IMR-90 (cell line): Measurements from ENCODE around the gene MEIOB. TPM values are rescaled to one million over a fixed set of nuclear protein-coding genes. Genes with fewer than 3 reads are reported as not detected.

Source experiments
- ATAC-seq: fragments of 200-7000 bp; cut with Tn5 transposase; 2 replicates; pipeline ENCODE4 v1.9.1; 2020; ENCODE audit warnings: low read depth, mild to moderate bottlenecking, moderate library complexity
- BruUV-seq: library from RNA; stranded (reverse); fragments of 400-500 nt; replicated peaks from 2 replicates; lab custom pipeline; 2021; lab: Mats Ljungman, UMichigan
- CTCF ChIA-PET: fragments of 300-600 bp; formaldehyde crosslinking; extraction: SDS; loops from one replicate; lab custom pipeline; 2021; ENCODE audit warnings: antibody characterized with exemption; lab: Yijun Ruan, JAX
- POLR2A ChIA-PET: fragments of 300-600 bp; sonication (Branson Sonifier 250); formaldehyde crosslinking; loops from one replicate; lab custom pipeline; 2022; ENCODE audit warnings: antibody characterized with exemption; ENCODE audit not compliant: unreplicated experiment; lab: Charles Lee
- DNase-seq: peaks from one replicate; pipeline ENCODE4 v3.0.0; 2013
- H2AFZ ChIP-seq: replicated peaks from 2 replicates; pipeline ENCODE3; 2013; ENCODE audit warnings: low read length, mild to moderate bottlenecking; ENCODE audit not compliant: poor library complexity
- H2AK5ac ChIP-seq: 2 replicates; pipeline ENCODE4 v1.6.1; 2013; ENCODE audit warnings: low read depth, low read length, inconsistent platforms
- H2AK9ac ChIP-seq: replicated peaks from 2 replicates; pipeline ENCODE3; 2013; ENCODE audit warnings: mild to moderate bottlenecking, low read depth, low read length, moderate library complexity; ENCODE audit not compliant: poor library complexity
- H2BK120ac ChIP-seq: 2 replicates; pipeline ENCODE4 v1.6.1; 2013; ENCODE audit warnings: low read depth, low read length, inconsistent platforms
- H2BK15ac ChIP-seq: 3 replicates; pipeline ENCODE4 v1.6.1; 2013; ENCODE audit warnings: low read depth, low read length, inconsistent platforms
- H2BK20ac ChIP-seq: 2 replicates; pipeline ENCODE4 v1.6.1; 2013; ENCODE audit warnings: low read depth, mild to moderate bottlenecking, inconsistent platforms, low read length, moderate library complexity
- H2BK5ac ChIP-seq: 2 replicates; pipeline ENCODE4 v1.6.1; 2013; ENCODE audit warnings: mild to moderate bottlenecking, low read depth, low read length, inconsistent platforms; ENCODE audit not compliant: poor library complexity, severe bottlenecking
- H3K14ac ChIP-seq: replicated peaks from 2 replicates; pipeline ENCODE4 v1.6.1; 2013; ENCODE audit warnings: low read depth, low read length, inconsistent platforms
- H3K18ac ChIP-seq: 2 replicates; pipeline ENCODE4 v1.6.1; 2013; ENCODE audit warnings: low read depth, low read length, control low read depth
- H3K23ac ChIP-seq: 2 replicates; pipeline ENCODE4 v1.6.1; 2013; ENCODE audit warnings: low read depth, low read length, inconsistent platforms
- H3K27ac ChIP-seq: 2 replicates; pipeline ENCODE4 v1.5.1; 2013; ENCODE audit warnings: mild to moderate bottlenecking, control low read depth, low read length; ENCODE audit not compliant: insufficient read depth
- H3K27me3 ChIP-seq: 2 replicates; pipeline ENCODE4 v1.6.1; 2013; ENCODE audit warnings: low read length; ENCODE audit not compliant: control insufficient read depth, insufficient read depth
- H3K36me3 ChIP-seq: 2 replicates; pipeline ENCODE4 v1.6.1; 2013; ENCODE audit warnings: low read length, mixed read lengths; ENCODE audit not compliant: control insufficient read depth, insufficient read depth
- H3K4ac ChIP-seq: 2 replicates; pipeline ENCODE4 v1.6.1; 2013; ENCODE audit warnings: low read depth, low read length, inconsistent platforms
- H3K4me1 ChIP-seq: 2 replicates; pipeline ENCODE4 v1.6.1; 2013; ENCODE audit warnings: low read length, mixed read lengths; ENCODE audit not compliant: control insufficient read depth, insufficient read depth
- H3K4me2 ChIP-seq: 2 replicates; pipeline ENCODE4 v1.6.1; 2013; ENCODE audit warnings: low read depth, mild to moderate bottlenecking, control low read depth, low read length, moderate library complexity
- H3K4me3 ChIP-seq: 2 replicates; pipeline ENCODE4 v1.5.1; 2013; ENCODE audit warnings: low read depth, mild to moderate bottlenecking, control low read depth, low read length, moderate library complexity; ENCODE audit not compliant: insufficient read depth
- H3K56ac ChIP-seq: 2 replicates; pipeline ENCODE4 v1.6.1; 2013; ENCODE audit warnings: low read length, inconsistent platforms; ENCODE audit not compliant: insufficient read depth; ENCODE audit errors: extremely low read depth
- H3K79me1 ChIP-seq, 2 experiments: 2 replicates each; pipeline ENCODE4 v1.6.1; 2013; ENCODE audit warnings: low read length in 2 of 2, inconsistent platforms in 1 of 2, low read depth in 1 of 2
- H3K9ac ChIP-seq: 2 replicates; pipeline ENCODE4 v1.6.1; 2013; ENCODE audit warnings: low read depth, low read length, control low read depth
- H3K9me1 ChIP-seq: 2 replicates; pipeline ENCODE4 v1.6.1; 2013; ENCODE audit warnings: low read length, inconsistent platforms; ENCODE audit not compliant: insufficient read depth
- H3K9me3 ChIP-seq: 2 replicates; pipeline ENCODE4 v1.6.1; 2013; ENCODE audit warnings: low read length; ENCODE audit not compliant: control insufficient read depth, insufficient read depth
- H4K20me1 ChIP-seq: 2 replicates; pipeline ENCODE4 v1.6.1; 2013; ENCODE audit warnings: low read length, inconsistent platforms; ENCODE audit not compliant: insufficient read depth
- H4K5ac ChIP-seq: 2 replicates; pipeline ENCODE4 v1.6.1; 2013; ENCODE audit warnings: mild to moderate bottlenecking, low read depth, low read length, control low read depth
- H4K8ac ChIP-seq, 2 experiments: 2 replicates each; pipeline ENCODE4 v1.6.1; 2013; ENCODE audit warnings: low read depth in 2 of 2, low read length in 2 of 2, control low read depth in 1 of 2, inconsistent platforms in 1 of 2
- H4K91ac ChIP-seq: 2 replicates; pipeline ENCODE4 v1.6.1; 2013; ENCODE audit warnings: low read depth, low read length, inconsistent platforms; ENCODE audit not compliant: insufficient read depth
- BHLHE40 ChIP-seq: fragments of 150-350 bp; IDR thresholded peaks from 2 replicates; pipeline ENCODE4 v1.6.1; 2016; ENCODE audit warnings: mild to moderate bottlenecking, low read depth, low read length
- CEBPB ChIP-seq: IDR thresholded peaks from 2 replicates; pipeline ENCODE4 v1.6.1; 2012; ENCODE audit warnings: low read depth, low read length, improper control_type of control experiment
- CHD1 ChIP-seq: IDR thresholded peaks from 2 replicates; pipeline ENCODE4 v1.6.1; 2012; ENCODE audit warnings: low read depth, low read length, improper control_type of control experiment
- FOS ChIP-seq: fragments of 150-350 bp; IDR thresholded peaks from 2 replicates; pipeline ENCODE4 v1.6.1; 2016; ENCODE audit warnings: low read depth, low read length
- MAFK ChIP-seq: IDR thresholded peaks from 2 replicates; pipeline ENCODE4 v1.6.1; 2012; ENCODE audit warnings: low read depth, low read length, improper control_type of control experiment
- MAZ ChIP-seq: IDR thresholded peaks from 2 replicates; pipeline ENCODE4 v1.6.1; 2012; ENCODE audit warnings: low read depth, mild to moderate bottlenecking, low read length, improper control_type of control experiment, moderate library complexity, borderline replicate concordance
- MXI1 ChIP-seq: IDR thresholded peaks from 2 replicates; pipeline ENCODE4 v1.6.1; 2012; ENCODE audit warnings: low read depth, mild to moderate bottlenecking, low read length, moderate library complexity, borderline replicate concordance
- NFE2L2 ChIP-seq: fragments of 150-350 bp; IDR thresholded peaks from 2 replicates; pipeline ENCODE4 v1.6.1; 2016; ENCODE audit warnings: low read depth, mild to moderate bottlenecking, low read length
- RAD21 ChIP-seq: IDR thresholded peaks from 2 replicates; pipeline ENCODE4 v1.6.1; 2012; ENCODE audit warnings: low read length, improper control_type of control experiment
- WGBS, 2 experiments: methylation state at CpG; one replicate each; pipeline versions ENCODE4 v1.1.5 to v1.1.7; 2013; ENCODE audit warnings: missing lambda C conversion rate in 2 of 2; ENCODE audit not compliant: insufficient read length in 1 of 2; ENCODE audit errors: extremely low coverage in 2 of 2; 5-methylcytosine and 5-hydroxymethylcytosine counted together
- dilution Hi-C: fragments of 300-500 bp; cut with HindIII; formaldehyde crosslinking; loops from one replicate; pipeline ENCODE4 v1.14.3; 2018; ENCODE audit warnings: low sequenced_read_pairs; ENCODE audit not compliant: unreplicated experiment
- in situ Hi-C: fragments of 300-500 bp; cut with MboI; formaldehyde crosslinking; loops from 3 replicates; pipeline ENCODE4 v1.14.3; 2019; ENCODE audit warnings: low sequenced_read_pairs, inconsistent platforms, mixed read lengths
- intact Hi-C: fragments of 100-400 bp; cut with micrococcal nuclease; formaldehyde crosslinking; loops from 2 replicates; pipeline ENCODE4 v1.10.0; 2022
- polyA plus RNA-seq, 3 experiments: library from polyadenylated mRNA; depleted of rRNA; stranded (reverse); fragments of >200 nt; gene quantifications; 2 replicates each; pipeline ENCODE4 v1.2.3, GENCODE V29; 2012; ENCODE audit warnings: low replicate concordance in 1 of 3
- total RNA-seq: library from RNA; depleted of rRNA; stranded (reverse); fragments of >200 nt; gene quantifications from 2 replicates; pipeline ENCODE4 v1.2.3, GENCODE V29; 2012
- TF ChIP-seq, protein P1 (sequence below): fragments of 150-350 bp; IDR thresholded peaks from 2 replicates; pipeline ENCODE4 v1.6.1; 2016; ENCODE audit warnings: low read depth, mild to moderate bottlenecking, low read length, moderate library complexity, borderline replicate concordance

Gene MEIOB
- total and polyA plus RNA-seq, 2 of the 4 experiments (the other 2 are of a cell fraction): 0.14 TPM; not detected in 1

DNA sequence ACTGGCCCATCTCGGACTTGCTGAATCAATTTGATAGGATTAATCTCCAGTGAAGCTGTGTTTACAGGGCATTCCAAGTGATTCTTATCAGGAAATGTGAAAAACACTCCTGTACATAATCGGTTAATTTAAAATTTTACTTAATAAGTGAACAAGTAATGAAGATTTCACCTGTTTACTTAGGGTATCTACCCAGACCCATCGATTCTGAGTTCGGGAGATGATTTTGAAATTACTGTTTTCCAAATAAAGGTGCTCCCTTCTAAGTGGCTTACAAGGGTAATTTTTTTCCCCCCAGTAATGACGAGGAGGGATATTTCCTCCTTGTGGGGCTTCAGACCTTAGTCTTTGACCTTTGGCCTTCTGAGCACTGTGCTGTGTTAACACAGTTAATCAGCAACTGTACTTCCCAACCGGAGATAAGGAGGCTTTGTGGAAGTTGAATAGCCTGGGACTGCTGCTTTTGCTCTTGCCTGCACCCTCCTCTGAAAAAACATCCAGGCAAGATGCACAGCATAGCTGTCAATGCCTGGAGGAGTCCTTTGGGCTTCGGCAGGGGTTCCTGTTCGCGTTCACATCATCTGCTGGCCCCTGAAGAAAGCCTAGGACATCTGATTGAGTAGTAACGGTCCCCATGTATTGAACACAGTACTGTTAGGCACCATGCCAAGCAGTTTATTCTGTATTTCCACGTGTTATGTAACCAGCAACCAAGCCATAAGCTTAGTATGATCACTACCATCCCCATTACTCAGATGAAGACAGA, 43.1 kb downstream of the MEIOB start:
- Histone ChIP-seq H3K18ac (no peak overlapping the region), H3K27me3 (no peaks in the 10 kb centered on the region), H2AK5ac (no peak overlapping the region), H3K9me1 (peaks cover 11% of the 10 kb centered on the region), H4K91ac (no peak overlapping the region), H2BK20ac (no peak overlapping the region), H3K9me3 (no peaks in the 10 kb centered on the region), H3K9ac (no peak overlapping the region), H2BK120ac (no peak overlapping the region), H3K4ac (no peak overlapping the region), H2AFZ (no peak overlapping the region), H3K4me2 (peak overlapping the region; percentile 6; the same call in 1 of the 2 replicates), H4K20me1 (peaks cover 15% of the 10 kb centered on the region; the same call in 1 of the 2 replicates), H3K27ac (no peak overlapping the region), H4K8ac (no peak overlapping the region), H3K4me1 (peaks cover 6% of the 10 kb centered on the region; the same call in 1 of the 2 replicates), H3K4me3 (no peak overlapping the region), H3K79me1 (peaks cover 18 to 60% of the 10 kb centered on the region in 2 experiments), H4K5ac (no peak overlapping the region), H3K36me3 (peaks cover 8% of the 10 kb centered on the region), H3K14ac (no peak overlapping the region), H3K56ac (no peak overlapping the region), H2BK5ac (no peak overlapping the region), H2BK15ac (no peak overlapping the region), H3K23ac (no peak overlapping the region; the same call in 1 of the 2 replicates), H2AK9ac (no peak overlapping the region)
- WGBS, 2 experiments: 80% methylated on average over 1 of the region's 11 CpGs; no CpG with 5 or more reads in 1 of the 2 experiments
- dilution Hi-C loops (no loop called here), intact Hi-C loops (loop anchor here (5.0 kb wide), 1 partner anchor 47 kb away; the partner anchor contains the start of genes NUBP2 and SPSB3), in situ Hi-C loops (no loop called here)
- no peak for TF ChIP-seq MAFK
- no peak for TF ChIP-seq MXI1
- no peak for TF ChIP-seq FOS
- no peak for TF ChIP-seq BHLHE40
- TF ChIP-seq RAD21: no peak
- no peak for TF ChIP-seq CEBPB
- TF ChIP-seq, protein P1, sequence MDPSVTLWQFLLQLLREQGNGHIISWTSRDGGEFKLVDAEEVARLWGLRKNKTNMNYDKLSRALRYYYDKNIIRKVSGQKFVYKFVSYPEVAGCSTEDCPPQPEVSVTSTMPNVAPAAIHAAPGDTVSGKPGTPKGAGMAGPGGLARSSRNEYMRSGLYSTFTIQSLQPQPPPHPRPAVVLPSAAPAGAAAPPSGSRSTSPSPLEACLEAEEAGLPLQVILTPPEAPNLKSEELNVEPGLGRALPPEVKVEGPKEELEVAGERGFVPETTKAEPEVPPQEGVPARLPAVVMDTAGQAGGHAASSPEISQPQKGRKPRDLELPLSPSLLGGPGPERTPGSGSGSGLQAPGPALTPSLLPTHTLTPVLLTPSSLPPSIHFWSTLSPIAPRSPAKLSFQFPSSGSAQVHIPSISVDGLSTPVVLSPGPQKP: no peak
- TF ChIP-seq NFE2L2: no peak
- no peak for TF ChIP-seq MAZ
- TF ChIP-seq CHD1: no peak
- no TSS peak for BruUV-seq
- POLR2A ChIA-PET: no interaction called here
- CTCF ChIA-PET: no interaction called here
- ATAC-seq: no peak
- DNase-seq: no peak
